GOT3 (cell line): Measurements from ENCODE around the gene PCDHA7.
"Not testable (repeated sequence)": the region's sequence is repeated elsewhere in the genome, so short reads cannot be mapped to it uniquely, and the experiment has no call there.

Source experiments
- DNase-seq: peaks from one replicate; lab custom pipeline; 2025; ENCODE audit warnings: mixed read lengths; lab: John Stamatoyannopoulos, UW

The PCDHA7 gene, protein sequence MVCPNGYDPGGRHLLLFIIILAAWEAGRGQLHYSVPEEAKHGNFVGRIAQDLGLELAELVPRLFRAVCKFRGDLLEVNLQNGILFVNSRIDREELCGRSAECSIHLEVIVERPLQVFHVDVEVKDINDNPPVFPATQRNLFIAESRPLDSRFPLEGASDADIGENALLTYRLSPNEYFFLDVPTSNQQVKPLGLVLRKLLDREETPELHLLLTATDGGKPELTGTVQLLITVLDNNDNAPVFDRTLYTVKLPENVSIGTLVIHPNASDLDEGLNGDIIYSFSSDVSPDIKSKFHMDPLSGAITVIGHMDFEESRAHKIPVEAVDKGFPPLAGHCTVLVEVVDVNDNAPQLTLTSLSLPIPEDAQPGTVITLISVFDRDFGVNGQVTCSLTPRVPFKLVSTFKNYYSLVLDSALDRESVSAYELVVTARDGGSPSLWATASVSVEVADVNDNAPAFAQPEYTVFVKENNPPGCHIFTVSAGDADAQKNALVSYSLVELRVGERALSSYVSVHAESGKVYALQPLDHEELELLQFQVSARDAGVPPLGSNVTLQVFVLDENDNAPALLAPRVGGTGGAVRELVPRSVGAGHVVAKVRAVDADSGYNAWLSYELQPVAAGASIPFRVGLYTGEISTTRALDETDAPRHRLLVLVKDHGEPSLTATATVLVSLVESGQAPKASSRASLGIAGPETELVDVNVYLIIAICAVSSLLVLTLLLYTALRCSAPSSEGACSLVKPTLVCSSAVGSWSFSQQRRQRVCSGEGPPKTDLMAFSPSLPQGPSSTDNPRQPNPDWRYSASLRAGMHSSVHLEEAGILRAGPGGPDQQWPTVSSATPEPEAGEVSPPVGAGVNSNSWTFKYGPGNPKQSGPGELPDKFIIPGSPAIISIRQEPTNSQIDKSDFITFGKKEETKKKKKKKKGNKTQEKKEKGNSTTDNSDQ

DNA sequence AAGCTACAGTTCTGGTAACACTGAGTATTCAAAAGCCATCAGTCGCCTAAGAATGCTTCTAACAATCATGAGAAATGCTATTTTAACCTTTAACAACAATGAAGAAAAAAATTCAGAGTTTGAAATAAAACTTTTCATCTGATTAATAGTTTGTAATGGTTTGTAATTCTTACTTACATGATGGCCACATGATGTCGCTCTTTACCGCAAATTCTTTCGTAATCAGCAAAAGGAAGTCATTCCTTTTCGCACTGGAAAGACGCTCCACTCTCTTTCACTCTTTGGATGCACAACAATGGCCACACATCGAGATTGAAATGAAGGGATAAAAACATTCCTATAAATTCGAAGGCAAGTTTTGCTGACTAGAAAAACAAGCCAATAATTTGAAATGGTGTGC is at the start of gene PCDHA7:
TSS of gene PCDHA7 (plus strand) at position 277 of the 400 bp plus-strand sequence. CDS start at position 392, 115 bp downstream.
- DNase-seq, result no peak

DNA sequence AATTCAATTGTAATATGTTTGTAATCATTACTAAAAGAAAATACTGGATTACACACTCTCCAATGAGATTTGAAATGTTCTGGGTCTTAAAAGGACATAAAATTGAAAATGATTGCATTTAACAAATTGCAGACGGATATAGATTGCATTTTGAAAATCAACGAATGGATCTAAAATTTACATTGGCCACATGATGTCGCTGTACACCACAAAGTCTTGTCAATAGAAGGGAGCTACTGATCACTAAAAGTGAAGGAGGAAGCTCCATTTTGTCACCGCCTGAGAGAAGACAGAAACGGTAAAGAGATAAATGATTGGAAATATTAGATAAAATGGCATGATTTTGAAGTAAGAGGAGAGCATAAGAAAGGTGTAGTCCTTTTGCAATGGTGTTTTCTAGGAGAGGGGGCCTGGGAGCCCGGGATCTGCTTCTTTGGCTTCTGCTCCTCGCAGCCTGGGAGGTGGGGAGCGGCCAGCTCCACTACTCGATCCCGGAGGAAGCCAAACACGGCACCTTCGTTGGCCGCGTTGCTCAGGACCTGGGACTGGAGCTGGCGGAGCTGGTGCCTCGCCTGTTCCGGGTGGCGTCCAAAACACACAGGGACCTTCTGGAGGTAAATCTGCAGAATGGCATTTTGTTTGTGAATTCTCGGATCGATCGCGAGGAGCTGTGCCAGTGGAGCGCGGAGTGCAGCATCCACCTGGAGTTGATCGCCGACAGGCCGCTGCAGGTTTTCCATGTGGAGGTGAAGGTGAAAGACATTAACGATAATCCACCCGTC is 48.0 kb upstream of the PCDHA7 start, which contains the start of gene PCDHA1:
TSS of gene PCDHA1 (plus strand) at position 236 of the 782 bp plus-strand sequence.
- no peak for DNase-seq

DNA sequence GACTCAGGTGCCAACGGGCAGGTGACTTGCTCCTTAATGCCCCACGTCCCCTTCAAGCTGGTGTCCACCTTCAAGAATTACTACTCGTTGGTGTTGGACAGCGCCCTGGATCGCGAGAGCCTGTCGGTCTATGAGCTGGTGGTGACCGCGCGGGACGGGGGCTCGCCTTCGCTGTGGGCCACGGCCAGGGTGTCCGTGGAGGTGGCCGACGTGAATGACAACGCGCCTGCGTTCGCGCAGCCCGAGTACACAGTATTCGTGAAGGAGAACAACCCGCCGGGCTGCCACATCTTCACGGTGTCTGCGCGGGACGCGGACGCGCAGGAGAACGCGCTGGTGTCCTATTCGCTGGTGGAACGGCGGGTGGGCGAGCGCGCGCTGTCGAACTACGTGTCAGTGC is 46.6 kb upstream of the PCDHA7 start:
- not testable (repeated sequence) for DNase-seq

DNA sequence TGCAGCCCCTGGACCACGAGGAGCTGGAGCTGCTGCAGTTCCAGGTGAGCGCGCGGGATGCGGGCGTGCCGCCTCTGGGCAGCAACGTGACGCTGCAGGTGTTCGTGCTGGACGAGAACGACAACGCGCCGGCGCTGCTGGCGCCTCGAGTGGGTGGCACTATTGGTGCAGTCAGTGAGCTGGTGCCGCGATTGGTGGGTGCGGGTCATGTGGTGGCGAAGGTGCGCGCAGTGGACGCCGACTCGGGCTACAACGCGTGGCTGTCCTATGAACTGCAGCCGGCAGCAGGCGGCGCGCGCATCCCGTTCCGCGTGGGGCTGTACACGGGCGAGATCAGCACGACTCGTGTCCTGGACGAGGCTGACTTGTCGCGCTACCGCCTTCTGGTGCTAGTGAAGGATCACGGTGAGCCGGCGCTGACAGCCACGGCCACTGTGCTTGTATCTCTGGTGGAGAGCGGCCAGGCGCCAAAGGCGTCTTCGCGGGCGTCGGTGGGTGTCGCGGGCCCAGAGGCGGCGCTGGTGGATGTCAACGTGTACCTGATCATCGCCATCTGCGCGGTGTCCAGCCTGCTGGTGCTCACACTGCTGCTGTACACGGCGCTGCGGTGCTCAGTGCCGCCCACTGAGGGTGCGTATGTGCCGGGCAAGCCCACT is 46.1 kb upstream of the PCDHA7 start:
- DNase-seq, result not testable (repeated sequence)

DNA sequence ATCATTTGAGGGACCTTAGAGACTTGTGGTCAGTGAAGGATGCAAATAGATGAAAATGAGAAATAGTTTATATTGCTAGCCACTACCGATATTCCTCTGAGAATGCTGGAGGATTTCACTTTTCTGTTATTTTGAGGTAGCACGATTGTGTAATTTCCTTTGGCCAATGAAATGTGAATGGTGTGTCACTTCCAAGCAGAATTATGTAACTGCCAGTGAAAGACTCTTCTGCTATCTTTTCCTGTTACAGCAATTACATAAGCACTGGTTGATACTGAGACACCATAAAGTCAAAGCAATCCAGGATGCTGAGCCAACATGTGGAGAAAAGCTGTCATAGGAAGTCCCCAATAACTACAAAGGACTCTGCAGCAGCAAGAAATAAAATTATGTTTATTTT is 43.0 kb upstream of the PCDHA7 start:
- DNase-seq, result no peak

DNA sequence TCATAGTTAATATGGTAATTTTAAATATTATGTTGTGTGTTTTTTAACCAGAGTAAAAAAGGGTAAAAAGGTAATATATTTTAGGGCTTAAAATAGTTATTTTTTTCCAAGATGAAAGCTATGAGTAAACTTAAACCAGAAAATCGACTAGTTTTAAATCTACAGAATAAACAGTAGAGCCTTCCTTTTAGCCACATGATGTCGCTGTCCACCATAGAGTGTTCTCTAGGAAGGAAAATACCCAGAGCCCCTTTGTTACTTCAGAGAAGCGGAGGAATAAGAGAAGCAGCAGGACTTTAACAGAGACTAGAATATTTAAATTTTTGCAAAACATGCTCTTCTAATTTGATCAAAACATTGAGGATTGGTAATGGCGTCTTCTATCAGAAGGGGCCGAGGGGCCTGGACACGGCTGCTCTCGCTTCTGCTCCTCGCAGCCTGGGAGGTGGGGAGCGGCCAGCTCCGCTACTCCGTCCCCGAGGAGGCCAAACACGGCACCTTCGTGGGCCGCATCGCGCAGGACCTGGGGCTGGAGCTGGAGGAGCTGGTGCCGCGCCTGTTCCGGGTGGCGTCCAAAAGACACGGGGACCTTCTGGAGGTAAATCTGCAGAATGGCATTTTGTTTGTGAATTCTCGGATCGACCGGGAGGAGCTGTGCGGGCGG is 39.3 kb upstream of the PCDHA7 start, which contains the start of gene PCDHA2:
TSS of gene PCDHA2 (plus strand) at position 258 of the 664 bp plus-strand sequence.
- no peak for DNase-seq

DNA sequence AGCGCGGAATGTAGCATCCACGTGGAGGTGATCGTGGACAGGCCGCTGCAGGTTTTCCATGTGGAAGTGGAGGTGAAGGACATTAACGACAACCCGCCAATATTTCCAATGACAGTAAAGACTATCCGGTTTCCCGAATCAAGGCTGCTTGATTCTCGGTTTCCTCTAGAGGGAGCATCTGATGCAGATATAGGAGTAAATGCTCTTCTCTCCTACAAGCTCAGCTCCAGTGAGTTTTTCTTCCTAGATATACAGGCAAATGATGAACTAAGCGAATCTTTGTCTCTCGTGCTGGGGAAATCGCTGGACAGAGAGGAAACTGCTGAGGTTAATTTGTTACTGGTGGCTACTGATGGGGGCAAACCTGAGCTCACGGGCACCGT is 38.8 kb upstream of the PCDHA7 start:
- DNase-seq, result no peak

DNA sequence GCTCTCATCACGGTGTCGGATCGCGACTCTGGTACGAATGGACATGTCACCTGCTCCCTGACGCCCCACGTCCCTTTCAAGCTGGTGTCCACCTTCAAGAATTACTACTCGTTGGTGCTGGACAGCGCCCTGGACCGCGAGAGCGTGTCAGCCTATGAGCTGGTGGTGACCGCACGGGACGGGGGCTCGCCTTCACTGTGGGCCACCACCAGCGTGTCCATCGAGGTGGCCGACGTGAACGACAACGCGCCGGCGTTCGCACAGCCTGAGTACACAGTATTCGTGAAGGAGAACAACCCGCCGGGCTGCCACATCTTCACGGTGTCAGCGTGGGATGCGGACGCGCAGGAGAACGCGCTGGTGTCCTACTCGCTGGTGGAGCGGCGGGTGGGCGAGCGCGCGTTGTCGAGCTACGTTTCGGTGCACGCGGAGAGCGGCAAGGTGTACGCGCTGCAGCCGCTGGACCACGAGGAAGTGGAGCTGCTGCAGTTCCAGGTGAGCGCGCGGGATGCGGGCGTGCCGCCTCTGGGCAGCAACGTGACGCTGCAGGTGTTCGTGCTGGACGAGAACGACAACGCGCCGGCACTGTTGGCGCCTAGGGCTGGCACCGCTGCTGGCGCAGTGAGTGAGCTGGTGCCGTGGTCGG is 37.9 kb upstream of the PCDHA7 start:
- DNase-seq, result not testable (repeated sequence)

DNA sequence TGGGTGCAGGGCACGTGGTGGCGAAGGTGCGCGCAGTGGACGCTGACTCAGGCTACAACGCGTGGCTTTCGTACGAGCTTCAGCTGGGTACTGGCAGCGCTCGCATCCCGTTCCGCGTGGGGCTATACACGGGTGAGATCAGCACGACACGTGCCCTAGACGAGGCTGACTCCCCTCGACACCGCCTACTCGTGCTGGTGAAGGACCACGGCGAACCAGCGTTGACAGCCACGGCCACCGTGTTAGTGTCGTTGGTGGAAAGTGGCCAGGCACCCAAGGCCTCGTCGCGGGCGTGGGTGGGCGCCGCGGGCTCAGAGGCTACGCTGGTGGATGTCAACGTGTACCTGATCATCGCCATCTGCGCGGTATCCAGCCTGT is 37.4 kb upstream of the PCDHA7 start:
- DNase-seq, result no peak

DNA sequence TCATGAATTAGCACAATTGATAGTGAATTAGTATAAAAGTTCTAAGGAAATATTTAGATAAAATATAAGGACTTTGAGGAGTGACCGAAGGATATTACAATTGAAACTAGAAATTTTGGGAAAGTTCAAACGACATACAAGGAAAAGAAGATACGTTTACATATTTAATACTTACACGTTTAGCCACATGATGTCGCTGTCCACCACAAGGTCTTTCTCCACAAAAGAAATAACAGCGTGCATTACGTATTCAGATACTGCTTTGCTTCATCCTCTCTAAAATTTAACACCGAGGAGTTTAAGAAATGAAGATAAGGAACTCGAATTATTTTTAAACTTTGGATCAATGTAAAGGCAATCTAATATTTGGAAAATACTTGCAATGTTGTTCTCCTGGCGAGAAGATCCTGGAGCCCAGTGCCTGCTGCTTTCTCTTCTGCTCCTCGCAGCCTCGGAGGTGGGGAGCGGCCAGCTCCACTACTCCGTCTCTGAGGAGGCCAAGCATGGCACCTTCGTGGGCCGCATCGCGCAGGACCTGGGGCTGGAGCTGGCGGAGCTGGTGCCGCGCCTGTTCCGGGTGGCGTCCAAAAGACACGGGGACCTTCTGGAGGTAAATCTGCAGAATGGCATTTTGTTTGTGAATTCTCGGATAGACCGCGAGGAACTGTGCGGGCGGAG is 33.1 kb upstream of the PCDHA7 start, which contains the start of gene PCDHA3:
TSS of gene PCDHA3 (plus strand) at position 242 of the 678 bp plus-strand sequence.
- no peak for DNase-seq

DNA sequence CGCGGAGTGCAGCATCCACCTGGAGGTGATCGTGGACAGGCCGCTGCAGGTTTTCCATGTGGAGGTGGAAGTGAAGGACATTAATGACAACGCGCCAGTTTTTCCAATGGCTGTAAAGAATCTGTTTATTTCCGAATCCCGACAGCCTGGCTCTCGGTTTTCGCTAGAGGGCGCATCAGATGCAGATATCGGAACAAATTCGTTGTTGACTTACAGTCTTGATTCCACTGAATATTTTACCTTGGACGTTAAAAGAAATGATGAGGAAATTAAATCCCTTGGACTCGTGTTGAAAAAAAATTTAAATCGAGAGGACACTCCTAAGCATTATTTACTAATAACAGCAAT is 32.6 kb upstream of the PCDHA7 start:
- DNase-seq, result no peak

DNA sequence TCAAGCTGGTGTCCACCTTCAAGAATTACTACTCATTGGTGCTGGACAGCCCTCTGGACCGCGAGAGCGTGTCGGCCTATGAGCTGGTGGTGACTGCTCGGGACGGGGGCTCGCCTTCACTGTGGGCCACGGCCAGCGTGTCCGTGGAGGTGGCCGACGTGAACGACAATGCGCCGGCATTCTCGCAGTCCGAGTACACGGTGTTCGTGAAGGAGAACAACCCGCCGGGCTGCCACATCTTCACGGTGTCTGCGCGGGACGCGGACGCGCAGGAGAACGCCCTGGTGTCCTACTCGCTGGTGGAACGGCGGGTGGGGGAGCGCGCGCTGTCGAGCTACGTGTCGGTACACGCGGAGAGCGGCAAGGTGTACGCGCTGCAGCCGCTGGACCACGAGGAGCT is 31.7 kb upstream of the PCDHA7 start:
- not testable (repeated sequence) for DNase-seq

DNA sequence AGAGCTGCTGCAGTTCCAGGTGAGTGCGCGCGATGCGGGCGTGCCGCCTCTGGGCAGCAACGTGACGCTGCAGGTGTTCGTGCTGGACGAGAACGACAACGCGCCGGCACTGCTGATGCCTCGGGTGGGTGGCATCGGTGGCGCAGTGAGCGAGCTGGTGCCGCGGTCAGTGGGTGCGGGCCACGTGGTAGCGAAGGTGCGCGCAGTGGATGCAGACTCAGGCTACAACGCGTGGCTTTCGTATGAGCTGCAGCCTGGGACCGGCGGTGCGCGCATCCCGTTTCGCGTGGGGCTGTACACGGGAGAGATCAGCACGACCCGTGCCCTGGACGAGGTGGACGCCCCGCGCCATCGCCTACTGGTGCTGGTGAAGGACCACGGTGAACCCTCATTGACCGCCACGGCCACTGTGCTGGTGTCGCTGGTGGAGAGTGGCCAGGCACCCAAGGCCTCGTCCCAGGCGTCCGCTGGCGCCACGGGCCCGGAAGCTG is 31.2 kb upstream of the PCDHA7 start:
- DNase-seq, result no peak

DNA sequence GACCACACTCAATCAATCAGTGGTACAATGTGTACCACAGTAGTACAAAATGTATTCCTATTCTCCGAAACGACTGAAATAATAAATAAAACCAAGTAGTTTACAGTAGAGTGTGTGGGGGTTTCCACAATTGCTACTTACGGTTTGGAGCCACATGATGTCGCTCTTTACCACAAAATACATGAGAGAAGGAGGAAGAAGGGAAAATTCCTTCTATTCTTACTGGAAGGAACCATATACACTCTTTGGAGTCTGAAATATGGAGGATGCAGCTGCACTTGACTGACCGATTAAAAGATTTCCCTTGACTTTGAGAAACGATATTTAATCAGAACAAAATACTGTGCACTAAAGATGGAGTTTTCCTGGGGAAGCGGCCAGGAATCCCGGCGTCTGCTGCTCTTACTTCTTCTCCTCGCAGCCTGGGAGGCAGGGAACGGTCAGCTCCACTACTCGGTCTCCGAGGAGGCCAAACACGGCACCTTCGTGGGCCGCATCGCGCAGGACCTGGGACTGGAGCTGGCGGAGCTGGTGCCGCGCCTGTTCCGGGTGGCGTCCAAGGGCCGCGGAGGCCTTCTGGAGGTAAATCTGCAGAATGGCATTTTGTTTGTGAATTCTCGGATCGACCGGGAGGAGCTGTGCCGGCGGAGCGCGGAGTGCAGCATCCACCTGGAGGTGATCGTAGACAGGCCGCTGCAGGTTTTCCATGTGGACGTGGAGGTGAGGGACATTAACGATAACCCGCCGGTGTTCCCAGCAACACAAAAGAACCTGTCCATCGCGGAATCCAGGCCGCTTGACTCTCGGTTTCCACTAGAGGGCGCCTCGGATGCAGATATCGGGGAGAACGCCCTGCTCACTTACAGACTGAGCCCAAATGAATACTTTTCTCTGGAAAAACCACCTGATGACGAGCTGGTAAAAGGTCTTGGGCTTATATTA is 27.0 kb upstream of the PCDHA7 start, which contains the start of gene PCDHA4:
TSS of gene PCDHA4 (plus strand) at position 235 of the 942 bp plus-strand sequence.
- no peak for DNase-seq

DNA sequence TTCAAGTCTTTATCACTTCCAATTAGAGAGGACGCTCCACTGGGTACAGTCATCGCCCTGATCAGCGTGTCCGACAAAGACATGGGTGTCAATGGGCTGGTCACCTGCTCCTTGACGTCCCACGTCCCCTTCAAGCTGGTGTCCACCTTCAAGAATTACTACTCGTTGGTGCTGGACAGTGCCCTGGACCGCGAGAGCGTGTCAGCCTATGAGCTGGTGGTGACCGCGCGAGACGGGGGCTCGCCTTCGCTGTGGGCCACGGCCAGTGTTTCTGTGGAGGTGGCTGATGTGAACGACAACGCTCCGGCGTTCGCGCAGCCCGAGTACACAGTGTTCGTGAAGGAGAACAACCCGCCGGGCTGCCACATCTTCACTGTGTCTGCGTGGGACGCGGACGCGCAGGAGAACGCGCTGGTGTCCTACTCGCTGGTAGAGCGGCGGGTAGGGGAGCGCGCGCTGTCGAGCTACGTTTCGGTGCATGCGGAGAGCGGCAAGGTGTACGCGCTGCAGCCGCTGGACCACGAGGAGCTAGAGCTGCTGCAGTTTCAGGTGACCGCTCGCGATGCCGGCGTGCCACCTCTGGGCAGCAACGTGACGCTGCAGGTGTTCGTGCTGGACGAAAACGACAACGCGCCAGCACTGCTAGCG is 25.7 kb upstream of the PCDHA7 start:
- not testable (repeated sequence) for DNase-seq

DNA sequence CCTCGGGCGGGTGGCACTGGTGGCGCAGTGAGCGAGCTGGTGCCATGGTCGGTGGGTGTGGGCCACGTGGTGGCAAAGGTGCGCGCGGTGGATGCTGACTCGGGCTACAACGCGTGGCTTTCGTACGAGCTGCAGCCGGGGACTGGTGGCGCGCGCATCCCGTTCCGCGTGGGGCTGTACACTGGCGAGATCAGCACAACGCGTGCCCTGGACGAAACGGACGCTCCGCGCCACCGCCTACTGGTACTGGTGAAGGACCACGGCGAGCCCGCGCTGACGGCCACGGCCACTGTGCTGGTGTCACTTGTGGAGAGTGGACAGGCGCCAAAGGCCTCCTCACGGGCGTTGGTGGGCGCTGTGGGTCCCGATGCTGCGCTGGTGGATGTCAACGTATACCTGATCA is 25.2 kb upstream of the PCDHA7 start:
- DNase-seq, result no peak

DNA sequence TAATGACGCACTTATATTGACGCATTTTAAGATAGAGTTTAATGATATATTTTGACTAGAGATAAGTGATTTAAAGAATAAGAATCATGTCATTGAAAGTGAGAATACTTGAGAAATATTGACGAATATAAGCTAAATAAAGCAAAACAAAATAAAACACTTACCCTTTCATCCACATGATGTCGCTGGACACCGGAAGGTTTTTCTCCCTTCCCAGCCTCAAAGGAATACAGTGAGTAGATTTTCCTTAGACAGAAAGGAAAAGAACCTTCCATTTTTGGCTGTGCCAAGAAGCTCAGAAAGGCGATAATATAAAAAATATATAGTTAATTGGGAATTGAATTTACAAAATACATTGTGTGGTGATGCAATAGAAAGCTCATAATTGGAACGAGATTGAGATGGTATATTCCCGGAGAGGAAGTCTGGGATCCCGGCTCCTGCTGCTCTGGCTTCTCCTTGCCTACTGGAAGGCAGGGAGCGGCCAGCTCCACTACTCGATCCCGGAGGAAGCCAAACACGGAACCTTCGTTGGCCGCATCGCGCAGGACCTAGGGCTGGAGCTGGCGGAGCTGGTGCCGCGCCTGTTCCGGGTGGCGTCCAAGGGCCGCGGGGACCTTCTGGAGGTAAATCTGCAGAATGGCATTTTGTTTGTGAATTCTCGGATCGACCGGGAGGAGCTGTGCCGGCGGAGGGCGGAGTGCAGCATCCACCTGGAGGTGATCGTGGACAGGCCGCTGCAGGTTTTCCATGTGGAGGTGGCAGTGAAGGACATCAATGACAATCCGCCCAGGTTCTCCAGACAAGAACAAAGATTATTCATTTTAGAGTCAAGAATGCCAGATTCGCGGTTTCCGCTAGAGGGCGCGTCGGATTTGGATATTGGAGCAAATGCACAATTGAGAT is 12.4 kb upstream of the PCDHA7 start, which contains the start of gene PCDHA5:
TSS of gene PCDHA5 (plus strand) at position 239 of the 906 bp plus-strand sequence.
- DNase-seq, result no peak
